IMR-90 (cell line): Measurements from ENCODE around the gene SVEP1. TPM values are rescaled to one million over a fixed set of nuclear protein-coding genes. Genes with fewer than 3 reads are reported as not detected.

ENCODE experiments used
- ATAC-seq: fragments of 200-7000 bp; cut with Tn5 transposase; 2 replicates; pipeline ENCODE4 v1.9.1; 2020; ENCODE audit warnings: low read depth, mild to moderate bottlenecking, moderate library complexity
- BruUV-seq: library from RNA; stranded (reverse); fragments of 400-500 nt; replicated peaks from 2 replicates; lab custom pipeline; 2021; lab: Mats Ljungman, UMichigan
- CTCF ChIA-PET: fragments of 300-600 bp; formaldehyde crosslinking; extraction: SDS; loops from one replicate; lab custom pipeline; 2021; ENCODE audit warnings: antibody characterized with exemption; lab: Yijun Ruan, JAX
- POLR2A ChIA-PET: fragments of 300-600 bp; sonication (Branson Sonifier 250); formaldehyde crosslinking; loops from one replicate; lab custom pipeline; 2022; ENCODE audit warnings: antibody characterized with exemption; ENCODE audit not compliant: unreplicated experiment; lab: Charles Lee
- DNase-seq: peaks from one replicate; pipeline ENCODE4 v3.0.0; 2013
- H2AFZ ChIP-seq: replicated peaks from 2 replicates; pipeline ENCODE3; 2013; ENCODE audit warnings: low read length, mild to moderate bottlenecking; ENCODE audit not compliant: poor library complexity
- H2AK5ac ChIP-seq: 2 replicates; pipeline ENCODE4 v1.6.1; 2013; ENCODE audit warnings: low read depth, low read length, inconsistent platforms
- H2AK9ac ChIP-seq: replicated peaks from 2 replicates; pipeline ENCODE3; 2013; ENCODE audit warnings: mild to moderate bottlenecking, low read depth, low read length, moderate library complexity; ENCODE audit not compliant: poor library complexity
- H2BK120ac ChIP-seq: 2 replicates; pipeline ENCODE4 v1.6.1; 2013; ENCODE audit warnings: low read depth, low read length, inconsistent platforms
- H2BK15ac ChIP-seq: 3 replicates; pipeline ENCODE4 v1.6.1; 2013; ENCODE audit warnings: low read depth, low read length, inconsistent platforms
- H2BK20ac ChIP-seq: 2 replicates; pipeline ENCODE4 v1.6.1; 2013; ENCODE audit warnings: low read depth, mild to moderate bottlenecking, inconsistent platforms, low read length, moderate library complexity
- H2BK5ac ChIP-seq: 2 replicates; pipeline ENCODE4 v1.6.1; 2013; ENCODE audit warnings: mild to moderate bottlenecking, low read depth, low read length, inconsistent platforms; ENCODE audit not compliant: poor library complexity, severe bottlenecking
- H3K14ac ChIP-seq: replicated peaks from 2 replicates; pipeline ENCODE4 v1.6.1; 2013; ENCODE audit warnings: low read depth, low read length, inconsistent platforms
- H3K18ac ChIP-seq: 2 replicates; pipeline ENCODE4 v1.6.1; 2013; ENCODE audit warnings: low read depth, low read length, control low read depth
- H3K23ac ChIP-seq: 2 replicates; pipeline ENCODE4 v1.6.1; 2013; ENCODE audit warnings: low read depth, low read length, inconsistent platforms
- H3K27ac ChIP-seq: 2 replicates; pipeline ENCODE4 v1.5.1; 2013; ENCODE audit warnings: mild to moderate bottlenecking, control low read depth, low read length; ENCODE audit not compliant: insufficient read depth
- H3K27me3 ChIP-seq: 2 replicates; pipeline ENCODE4 v1.6.1; 2013; ENCODE audit warnings: low read length; ENCODE audit not compliant: control insufficient read depth, insufficient read depth
- H3K36me3 ChIP-seq: 2 replicates; pipeline ENCODE4 v1.6.1; 2013; ENCODE audit warnings: low read length, mixed read lengths; ENCODE audit not compliant: control insufficient read depth, insufficient read depth
- H3K4ac ChIP-seq: 2 replicates; pipeline ENCODE4 v1.6.1; 2013; ENCODE audit warnings: low read depth, low read length, inconsistent platforms
- H3K4me1 ChIP-seq: 2 replicates; pipeline ENCODE4 v1.6.1; 2013; ENCODE audit warnings: low read length, mixed read lengths; ENCODE audit not compliant: control insufficient read depth, insufficient read depth
- H3K4me2 ChIP-seq: 2 replicates; pipeline ENCODE4 v1.6.1; 2013; ENCODE audit warnings: low read depth, mild to moderate bottlenecking, control low read depth, low read length, moderate library complexity
- H3K4me3 ChIP-seq: 2 replicates; pipeline ENCODE4 v1.5.1; 2013; ENCODE audit warnings: low read depth, mild to moderate bottlenecking, control low read depth, low read length, moderate library complexity; ENCODE audit not compliant: insufficient read depth
- H3K56ac ChIP-seq: 2 replicates; pipeline ENCODE4 v1.6.1; 2013; ENCODE audit warnings: low read length, inconsistent platforms; ENCODE audit not compliant: insufficient read depth; ENCODE audit errors: extremely low read depth
- H3K79me1 ChIP-seq, 2 experiments: 2 replicates each; pipeline ENCODE4 v1.6.1; 2013; ENCODE audit warnings: low read length in 2 of 2, inconsistent platforms in 1 of 2, low read depth in 1 of 2
- H3K9ac ChIP-seq: 2 replicates; pipeline ENCODE4 v1.6.1; 2013; ENCODE audit warnings: low read depth, low read length, control low read depth
- H3K9me1 ChIP-seq: 2 replicates; pipeline ENCODE4 v1.6.1; 2013; ENCODE audit warnings: low read length, inconsistent platforms; ENCODE audit not compliant: insufficient read depth
- H3K9me3 ChIP-seq: 2 replicates; pipeline ENCODE4 v1.6.1; 2013; ENCODE audit warnings: low read length; ENCODE audit not compliant: control insufficient read depth, insufficient read depth
- H4K20me1 ChIP-seq: 2 replicates; pipeline ENCODE4 v1.6.1; 2013; ENCODE audit warnings: low read length, inconsistent platforms; ENCODE audit not compliant: insufficient read depth
- H4K5ac ChIP-seq: 2 replicates; pipeline ENCODE4 v1.6.1; 2013; ENCODE audit warnings: mild to moderate bottlenecking, low read depth, low read length, control low read depth
- H4K8ac ChIP-seq, 2 experiments: 2 replicates each; pipeline ENCODE4 v1.6.1; 2013; ENCODE audit warnings: low read depth in 2 of 2, low read length in 2 of 2, control low read depth in 1 of 2, inconsistent platforms in 1 of 2
- H4K91ac ChIP-seq: 2 replicates; pipeline ENCODE4 v1.6.1; 2013; ENCODE audit warnings: low read depth, low read length, inconsistent platforms; ENCODE audit not compliant: insufficient read depth
- BHLHE40 ChIP-seq: fragments of 150-350 bp; IDR thresholded peaks from 2 replicates; pipeline ENCODE4 v1.6.1; 2016; ENCODE audit warnings: mild to moderate bottlenecking, low read depth, low read length
- CEBPB ChIP-seq: IDR thresholded peaks from 2 replicates; pipeline ENCODE4 v1.6.1; 2012; ENCODE audit warnings: low read depth, low read length, improper control_type of control experiment
- CHD1 ChIP-seq: IDR thresholded peaks from 2 replicates; pipeline ENCODE4 v1.6.1; 2012; ENCODE audit warnings: low read depth, low read length, improper control_type of control experiment
- ELK1 ChIP-seq: fragments of 150-350 bp; IDR thresholded peaks from 2 replicates; pipeline ENCODE4 v1.6.1; 2016; ENCODE audit warnings: low read depth, mild to moderate bottlenecking, low read length, moderate library complexity, borderline replicate concordance
- FOS ChIP-seq: fragments of 150-350 bp; IDR thresholded peaks from 2 replicates; pipeline ENCODE4 v1.6.1; 2016; ENCODE audit warnings: low read depth, low read length
- MAFK ChIP-seq: IDR thresholded peaks from 2 replicates; pipeline ENCODE4 v1.6.1; 2012; ENCODE audit warnings: low read depth, low read length, improper control_type of control experiment
- MAZ ChIP-seq: IDR thresholded peaks from 2 replicates; pipeline ENCODE4 v1.6.1; 2012; ENCODE audit warnings: low read depth, mild to moderate bottlenecking, low read length, improper control_type of control experiment, moderate library complexity, borderline replicate concordance
- MXI1 ChIP-seq: IDR thresholded peaks from 2 replicates; pipeline ENCODE4 v1.6.1; 2012; ENCODE audit warnings: low read depth, mild to moderate bottlenecking, low read length, moderate library complexity, borderline replicate concordance
- NFE2L2 ChIP-seq: fragments of 150-350 bp; IDR thresholded peaks from 2 replicates; pipeline ENCODE4 v1.6.1; 2016; ENCODE audit warnings: low read depth, mild to moderate bottlenecking, low read length
- POLR2A ChIP-seq: IDR thresholded peaks from 2 replicates; pipeline ENCODE4 v1.6.1; 2012; ENCODE audit warnings: mild to moderate bottlenecking, low read depth, low read length
- RAD21 ChIP-seq: IDR thresholded peaks from 2 replicates; pipeline ENCODE4 v1.6.1; 2012; ENCODE audit warnings: low read length, improper control_type of control experiment
- RCOR1 ChIP-seq: IDR thresholded peaks from 2 replicates; pipeline ENCODE4 v1.6.1; 2012; ENCODE audit warnings: mild to moderate bottlenecking, low read length, improper control_type of control experiment; ENCODE audit not compliant: insufficient replicate concordance
- RFX5 ChIP-seq: IDR thresholded peaks from 2 replicates; pipeline ENCODE4 v1.8.0; 2012; ENCODE audit warnings: low read depth, mild to moderate bottlenecking, low read length, moderate library complexity
- SMC3 ChIP-seq: fragments of 150-350 bp; IDR thresholded peaks from 2 replicates; pipeline ENCODE4 v1.6.1; 2016; ENCODE audit warnings: low read depth, mild to moderate bottlenecking, antibody characterized with exemption, low read length, moderate library complexity
- WGBS, 2 experiments: methylation state at CpG; one replicate each; pipeline versions ENCODE4 v1.1.5 to v1.1.7; 2013; ENCODE audit warnings: missing lambda C conversion rate in 2 of 2; ENCODE audit not compliant: insufficient read length in 1 of 2; ENCODE audit errors: extremely low coverage in 2 of 2; 5-methylcytosine and 5-hydroxymethylcytosine counted together
- dilution Hi-C: fragments of 300-500 bp; cut with HindIII; formaldehyde crosslinking; loops from one replicate; pipeline ENCODE4 v1.14.3; 2018; ENCODE audit warnings: low sequenced_read_pairs; ENCODE audit not compliant: unreplicated experiment
- in situ Hi-C: fragments of 300-500 bp; cut with MboI; formaldehyde crosslinking; loops from 3 replicates; pipeline ENCODE4 v1.14.3; 2019; ENCODE audit warnings: low sequenced_read_pairs, inconsistent platforms, mixed read lengths
- intact Hi-C: fragments of 100-400 bp; cut with micrococcal nuclease; formaldehyde crosslinking; loops from 2 replicates; pipeline ENCODE4 v1.10.0; 2022
- polyA plus RNA-seq, 3 experiments: library from polyadenylated mRNA; depleted of rRNA; stranded (reverse); fragments of >200 nt; gene quantifications; 2 replicates each; pipeline ENCODE4 v1.2.3, GENCODE V29; 2012; ENCODE audit warnings: low replicate concordance in 1 of 3
- total RNA-seq: library from RNA; depleted of rRNA; stranded (reverse); fragments of >200 nt; gene quantifications from 2 replicates; pipeline ENCODE4 v1.2.3, GENCODE V29; 2012
- TF ChIP-seq, protein P1 (sequence below): conservative IDR thresholded peaks from 2 replicates; pipeline ENCODE4 v1.5.1; 2012; ENCODE audit warnings: mild to moderate bottlenecking, low read depth, low read length, improper control_type of control experiment
- TF ChIP-seq, protein P2 (sequence below): fragments of 150-350 bp; IDR thresholded peaks from 2 replicates; pipeline ENCODE4 v1.6.1; 2017; ENCODE audit warnings: mild to moderate bottlenecking, antibody characterized with exemption, low read length, low read depth

Gene SVEP1
- total and polyA plus RNA-seq, 2 of the 4 experiments (the other 2 are of a cell fraction) = 4.8 to 16.7 TPM

DNA sequence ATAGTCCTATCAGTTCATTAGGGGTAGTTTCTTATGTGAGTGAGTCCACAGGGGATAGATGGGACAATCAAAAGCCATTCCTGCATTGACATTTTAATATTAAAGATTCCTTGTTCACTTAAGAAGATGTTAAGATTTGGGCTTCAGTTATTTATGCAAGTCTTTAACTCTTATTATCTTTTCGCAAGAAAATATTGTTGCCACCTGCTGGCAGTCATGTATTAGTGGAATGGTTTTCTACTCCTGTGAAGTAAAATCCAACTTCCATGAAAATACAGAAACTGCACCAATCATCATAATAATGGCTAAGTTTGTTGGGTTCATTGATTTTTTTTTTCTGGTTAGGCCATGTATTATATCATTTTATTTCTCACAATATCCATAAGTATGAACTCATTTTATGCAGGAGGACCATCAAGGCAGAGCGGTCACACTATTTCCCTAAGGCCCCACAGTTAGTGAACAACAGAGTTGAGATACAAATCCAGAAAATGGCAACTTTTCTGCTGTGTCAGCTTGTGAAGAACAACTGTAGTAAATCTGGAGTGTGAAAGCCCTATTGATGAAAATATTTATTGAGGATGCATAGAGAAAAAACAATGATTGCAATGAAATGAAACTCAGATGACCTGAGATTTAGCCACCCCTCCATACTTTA, 153.4 kb downstream of the SVEP1 start:
- H3K9me3 ChIP-seq = no peaks in the 10 kb centered on the region
- no peak overlapping the region for H2AK5ac ChIP-seq
- dilution Hi-C loops (no loop called here), intact Hi-C loops (loop anchor here (5.0 kb wide), 1 partner anchor 169 kb away; the partner anchor contains the start of gene TXN), in situ Hi-C loops (no loop called here)
- no peak overlapping the region for H3K23ac ChIP-seq
- H3K4me3 ChIP-seq = no peak overlapping the region
- H3K56ac ChIP-seq = no peak overlapping the region
- H3K14ac ChIP-seq = no peak overlapping the region
- ATAC-seq (no peak), DNase-seq (peak; percentile 44)
- H2BK5ac ChIP-seq = no peak overlapping the region
- H3K18ac ChIP-seq = no peak overlapping the region
- no peaks in the 10 kb centered on the region for H3K27me3 ChIP-seq
- H2AFZ ChIP-seq = no peak overlapping the region
- H2BK20ac ChIP-seq = no peak overlapping the region
- H2AK9ac ChIP-seq = no peak overlapping the region
- WGBS, 2 experiments = no CpG with 5 or more reads among the region's 2 CpGs
- no peak overlapping the region for H3K4ac ChIP-seq
- H4K91ac ChIP-seq = no peak overlapping the region
- no peaks in the 10 kb centered on the region for H3K9me1 ChIP-seq
- ChIA-PET CTCF (no interaction called here), POLR2A (no interaction called here)
- H3K9ac ChIP-seq = no peak overlapping the region
- no peak overlapping the region for H3K27ac ChIP-seq
- peaks cover 6% of the 10 kb centered on the region for H3K4me1 ChIP-seq
- no peaks in the 10 kb centered on the region for H3K79me1 ChIP-seq
- H3K4me2 ChIP-seq = no peak overlapping the region
- no peak overlapping the region; the same call in 2 of the 3 replicates for H2BK15ac ChIP-seq
- TF ChIP-seq BHLHE40 (no peak), FOS (no peak), NFE2L2 (no peak), MAZ (no peak), RCOR1 (no peak), RFX5 (no peak), CEBPB (no peak), SMC3 (peak; percentile 41), POLR2A (no peak), MXI1 (no peak), ELK1 (no peak), CHD1 (no peak), RAD21 (peak; percentile 25; the same call in 1 of the 2 replicates), MAFK (peak; percentile 41; the same call in 1 of the 2 replicates)
- TF ChIP-seq, protein P1, sequence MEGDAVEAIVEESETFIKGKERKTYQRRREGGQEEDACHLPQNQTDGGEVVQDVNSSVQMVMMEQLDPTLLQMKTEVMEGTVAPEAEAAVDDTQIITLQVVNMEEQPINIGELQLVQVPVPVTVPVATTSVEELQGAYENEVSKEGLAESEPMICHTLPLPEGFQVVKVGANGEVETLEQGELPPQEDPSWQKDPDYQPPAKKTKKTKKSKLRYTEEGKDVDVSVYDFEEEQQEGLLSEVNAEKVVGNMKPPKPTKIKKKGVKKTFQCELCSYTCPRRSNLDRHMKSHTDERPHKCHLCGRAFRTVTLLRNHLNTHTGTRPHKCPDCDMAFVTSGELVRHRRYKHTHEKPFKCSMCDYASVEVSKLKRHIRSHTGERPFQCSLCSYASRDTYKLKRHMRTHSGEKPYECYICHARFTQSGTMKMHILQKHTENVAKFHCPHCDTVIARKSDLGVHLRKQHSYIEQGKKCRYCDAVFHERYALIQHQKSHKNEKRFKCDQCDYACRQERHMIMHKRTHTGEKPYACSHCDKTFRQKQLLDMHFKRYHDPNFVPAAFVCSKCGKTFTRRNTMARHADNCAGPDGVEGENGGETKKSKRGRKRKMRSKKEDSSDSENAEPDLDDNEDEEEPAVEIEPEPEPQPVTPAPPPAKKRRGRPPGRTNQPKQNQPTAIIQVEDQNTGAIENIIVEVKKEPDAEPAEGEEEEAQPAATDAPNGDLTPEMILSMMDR = peak; percentile 44
- TF ChIP-seq, protein P2, sequence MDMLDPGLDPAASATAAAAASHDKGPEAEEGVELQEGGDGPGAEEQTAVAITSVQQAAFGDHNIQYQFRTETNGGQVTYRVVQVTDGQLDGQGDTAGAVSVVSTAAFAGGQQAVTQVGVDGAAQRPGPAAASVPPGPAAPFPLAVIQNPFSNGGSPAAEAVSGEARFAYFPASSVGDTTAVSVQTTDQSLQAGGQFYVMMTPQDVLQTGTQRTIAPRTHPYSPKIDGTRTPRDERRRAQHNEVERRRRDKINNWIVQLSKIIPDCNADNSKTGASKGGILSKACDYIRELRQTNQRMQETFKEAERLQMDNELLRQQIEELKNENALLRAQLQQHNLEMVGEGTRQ = no peak
- no peak overlapping the region for H4K8ac ChIP-seq
- no peak overlapping the region for H2BK120ac ChIP-seq
- no peaks in the 10 kb centered on the region for H4K20me1 ChIP-seq
- BruUV-seq = no TSS peak
- no peak overlapping the region for H4K5ac ChIP-seq
- peaks cover 8% of the 10 kb centered on the region for H3K36me3 ChIP-seq
